ENCODE results near the gene CDPF1.

CDPF1 gene, protein sequence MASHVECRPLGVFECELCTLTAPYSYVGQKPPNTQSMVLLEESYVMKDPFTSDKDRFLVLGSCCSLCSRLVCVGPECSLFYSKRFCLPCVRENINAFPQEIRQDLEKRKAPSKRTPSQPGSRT
- total RNA-seq: 2.7 to 8.8 (median 4.6) reads per million in 9 experiments

DNA sequence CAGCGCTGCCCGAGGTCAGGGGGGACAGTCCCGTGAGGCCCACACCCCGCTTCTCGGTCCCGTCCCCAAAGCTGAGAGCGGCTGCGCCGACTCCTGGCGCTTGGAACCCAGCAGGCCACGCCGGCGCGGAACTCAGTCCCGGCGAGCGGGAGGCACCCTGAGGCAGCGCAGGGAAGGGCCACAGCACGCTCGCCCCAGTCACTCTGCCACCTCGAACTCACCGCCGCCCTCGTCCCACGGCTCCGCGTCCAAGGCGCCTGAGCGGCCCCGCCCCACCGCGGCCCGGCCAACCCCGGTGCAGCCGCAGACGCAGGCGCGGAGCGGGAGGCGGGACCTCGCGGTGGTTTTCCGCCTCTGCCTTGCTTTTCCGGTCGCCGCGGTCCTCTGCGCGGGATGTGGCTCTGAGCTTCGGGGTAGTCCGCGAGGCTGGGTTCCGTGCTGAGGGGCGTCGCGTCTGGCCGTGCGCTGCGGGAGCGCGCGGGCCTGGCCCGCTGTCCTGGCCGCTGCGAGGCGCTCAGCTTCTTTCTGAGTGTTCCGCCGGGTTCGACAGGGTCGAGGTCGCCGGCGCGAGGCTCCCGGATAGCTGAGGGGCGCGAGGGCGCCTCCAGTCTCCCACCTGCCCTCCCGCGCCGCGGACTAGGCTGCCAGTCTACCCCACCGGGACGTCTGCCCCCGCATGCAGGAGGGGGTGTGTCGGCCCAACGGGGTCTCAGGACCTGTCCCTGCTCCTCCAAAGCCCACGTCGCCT, at the start of gene CDPF1:
TSS of gene CDPF1 (minus strand) at position 259 of the 748 bp plus-strand sequence. CDS start 2,009 bp downstream, outside the sequence.
- H3K27me3 Mint-ChIP-seq: no peaks in the 10 kb centered on the region
- H3K9me3 Mint-ChIP-seq: no peaks in the 10 kb centered on the region
- H3K27ac Mint-ChIP-seq: peak within 1 kb of the TSS; percentile 62 to 66
- H3K4me3 Mint-ChIP-seq: peak within 1 kb of the TSS; percentile 79 to 80
- H3K4me1 Mint-ChIP-seq (ENCODE audit: low read depth in 2 of 2): peaks cover 29 to 36% of the 10 kb centered on the region in 2 donors
- peaks cover 1% of the 10 kb centered on the region for H3K36me3 Mint-ChIP-seq (ENCODE audit: insufficient read depth)
- DNase-seq: peak; percentile 89 to 92 (median 90)
- ATAC-seq (replicated peaks): peak; percentile 93

DNA sequence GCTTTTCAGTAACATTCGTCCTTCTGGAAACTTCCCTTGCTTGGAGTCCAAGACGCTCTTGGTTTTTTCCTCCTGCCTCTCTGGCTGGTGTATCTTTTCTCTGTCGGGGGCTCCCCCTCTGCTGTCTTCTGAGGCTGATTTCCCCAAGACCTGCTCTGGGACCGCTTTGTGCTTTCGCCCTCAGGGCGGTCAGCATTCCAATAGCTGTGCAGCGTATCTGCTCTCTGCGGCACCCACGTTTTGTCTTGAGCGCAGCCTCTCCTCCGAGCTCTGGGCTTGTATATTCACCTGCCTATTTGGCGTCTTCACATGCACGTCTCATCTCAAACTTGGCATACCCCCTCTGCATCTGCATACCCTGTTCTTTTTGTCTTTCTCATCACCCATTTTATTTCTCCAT, 49.0 kb upstream of the CDPF1 start:
- no peaks in the 10 kb centered on the region for H3K27me3 Mint-ChIP-seq
- no peak for ATAC-seq (replicated peaks)
- H3K36me3 Mint-ChIP-seq (ENCODE audit: insufficient read depth): peaks cover 18% of the 10 kb centered on the region
- H3K4me3 Mint-ChIP-seq: peak overlapping the region in 1 of 2 donors; percentile 9
- H3K27ac Mint-ChIP-seq: no peak overlapping the region
- DNase-seq: no peak
- H3K9me3 Mint-ChIP-seq: no peaks in the 10 kb centered on the region
- H3K4me1 Mint-ChIP-seq (ENCODE audit: low read depth in 2 of 2): peaks cover 17 to 25% of the 10 kb centered on the region in 2 donors

DNA sequence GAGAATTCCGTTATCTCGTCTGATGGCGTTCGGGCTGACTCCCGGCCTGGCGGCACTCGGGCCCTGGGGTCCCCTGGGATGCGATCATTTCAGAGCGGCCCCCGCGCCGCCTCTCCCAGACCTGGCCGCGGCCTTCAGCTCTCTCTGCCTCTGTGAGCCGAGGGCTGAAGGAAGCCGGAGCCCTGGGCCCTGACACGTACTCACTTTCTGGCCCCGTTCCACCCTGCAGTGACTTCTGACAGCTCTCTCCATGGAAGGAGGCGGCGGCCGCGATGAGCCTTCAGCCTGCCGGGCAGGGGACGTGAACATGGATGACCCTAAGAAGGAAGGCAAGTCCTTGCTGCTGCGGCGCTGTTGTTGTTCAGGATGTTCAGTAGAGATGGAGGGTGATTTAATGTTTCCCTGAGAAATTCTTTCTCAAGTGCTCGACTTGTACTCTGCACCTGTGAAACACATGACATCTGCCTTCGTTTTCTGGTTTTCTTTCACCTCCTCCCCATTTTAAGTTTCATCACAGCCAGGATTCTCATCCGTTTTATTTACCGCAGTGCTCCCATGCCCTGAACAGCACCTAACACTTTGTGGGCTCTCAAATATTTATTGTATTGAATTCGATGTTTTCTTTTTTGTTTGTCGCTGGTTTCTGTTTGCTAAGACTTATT, 47.2 kb upstream of the CDPF1 start:
- DNase-seq (no peak), ATAC-seq (replicated peaks) (no peak)
- H3K4me3 Mint-ChIP-seq: peak overlapping the region; percentile 95
- H3K36me3 Mint-ChIP-seq (ENCODE audit: insufficient read depth): peaks cover 30% of the 10 kb centered on the region
- H3K27me3 Mint-ChIP-seq: no peaks in the 10 kb centered on the region
- H3K27ac Mint-ChIP-seq: peak overlapping the region; percentile 17 to 98
- H3K4me1 Mint-ChIP-seq (ENCODE audit: low read depth in 2 of 2): peaks cover 26 to 35% of the 10 kb centered on the region in 2 donors
- H3K9me3 Mint-ChIP-seq: no peaks in the 10 kb centered on the region

DNA sequence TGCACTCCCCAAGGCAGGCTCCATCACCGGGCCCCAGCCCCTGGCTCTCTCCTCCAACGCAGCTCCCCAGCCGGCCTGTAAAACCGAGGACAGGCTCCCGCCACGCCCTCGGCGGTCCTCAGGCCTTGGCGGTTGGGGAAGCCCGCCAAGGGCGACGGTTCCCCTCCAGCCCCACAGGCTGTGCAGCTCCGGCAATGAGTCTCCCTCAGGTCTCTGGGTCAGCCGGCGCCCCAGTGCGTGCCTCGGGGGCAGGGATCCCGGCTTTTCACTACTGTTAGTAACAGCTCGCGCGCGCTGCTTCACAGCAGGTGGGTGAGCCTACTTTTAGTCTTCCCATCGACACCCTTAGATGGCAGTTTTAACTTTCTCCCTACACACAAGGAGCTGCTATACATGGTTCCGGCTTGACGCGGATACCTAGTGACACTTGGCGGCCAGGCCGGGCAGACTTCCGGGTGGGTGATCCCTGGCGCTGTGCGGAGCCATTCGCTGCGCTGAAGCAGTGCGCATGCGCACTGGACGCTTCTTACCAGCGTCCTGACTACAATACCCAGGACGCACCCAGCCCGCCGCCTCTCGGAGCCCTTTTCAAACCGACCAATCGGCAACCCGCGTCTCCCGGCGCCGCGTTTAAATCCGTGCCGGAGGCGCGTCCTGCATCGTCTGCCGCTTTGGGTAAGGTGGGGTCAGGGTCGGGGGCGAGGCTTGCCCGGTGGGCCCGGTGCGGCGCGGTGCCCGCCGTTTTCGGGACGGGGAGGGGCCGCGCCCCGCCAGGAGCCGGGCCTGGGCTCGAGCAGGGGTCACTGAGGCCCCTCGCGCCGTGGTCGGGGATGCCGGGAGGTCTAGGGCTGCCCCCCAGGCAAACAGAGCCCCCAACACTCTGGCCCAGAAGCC, 46.4 kb upstream of the CDPF1 start, which contains the start of gene GTSE1:
TSS of gene GTSE1 (plus strand) at position 614 of the 894 bp plus-strand sequence. CDS start 531 bp downstream, outside the sequence.
- DNase-seq: peak; percentile 94 to 96 (median 95)
- H3K27ac Mint-ChIP-seq: peak within 1 kb of the TSS; percentile 98
- H3K36me3 Mint-ChIP-seq (ENCODE audit: insufficient read depth): peaks cover 35% of the 10 kb centered on the region
- H3K9me3 Mint-ChIP-seq: no peaks in the 10 kb centered on the region
- no peaks in the 10 kb centered on the region for H3K27me3 Mint-ChIP-seq
- peak within 1 kb of the TSS; percentile 95 for H3K4me3 Mint-ChIP-seq
- H3K4me1 Mint-ChIP-seq (ENCODE audit: low read depth in 2 of 2): peaks cover 27 to 35% of the 10 kb centered on the region in 2 donors
- ATAC-seq (replicated peaks): peak; percentile 97

DNA sequence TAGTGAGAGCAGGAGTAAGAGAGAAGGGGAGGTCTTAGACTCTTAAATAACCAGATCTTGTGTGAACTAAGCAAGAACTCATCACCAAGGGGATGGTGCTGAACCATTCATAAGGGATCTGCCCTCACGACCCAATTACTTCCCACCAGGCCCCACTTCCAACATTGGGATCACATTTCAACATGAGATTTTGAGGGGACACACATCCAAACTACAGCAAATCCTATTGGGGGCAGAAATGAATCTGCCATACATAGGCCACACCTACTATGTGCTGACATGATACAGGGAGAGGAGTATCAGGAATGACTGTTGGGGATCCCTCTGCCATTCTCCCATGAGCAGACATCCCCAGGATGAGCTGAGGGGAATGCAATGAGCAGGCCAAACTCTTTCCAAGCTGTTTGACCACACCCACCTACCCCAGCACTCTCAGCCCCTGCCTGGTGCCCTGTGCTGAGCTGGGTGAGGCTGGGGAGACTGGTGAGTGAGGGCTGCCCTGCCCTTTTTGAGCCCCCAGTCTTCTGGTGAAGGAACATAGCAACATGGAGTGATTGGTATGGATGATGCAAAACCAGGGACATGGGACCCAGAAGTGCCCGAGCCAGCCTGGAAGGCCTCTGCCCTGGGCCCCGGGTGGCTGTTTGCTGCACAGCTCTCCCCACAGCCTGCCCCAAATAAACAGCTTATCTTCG, 45.3 kb upstream of the CDPF1 start:
- no peak for DNase-seq
- H3K4me1 Mint-ChIP-seq (ENCODE audit: low read depth in 2 of 2): peaks cover 33 to 43% of the 10 kb centered on the region in 2 donors
- no peaks in the 10 kb centered on the region for H3K27me3 Mint-ChIP-seq
- H3K9me3 Mint-ChIP-seq: no peaks in the 10 kb centered on the region
- H3K27ac Mint-ChIP-seq: peak overlapping the region in 1 of 2 donors; percentile 98
- no peak for ATAC-seq (replicated peaks)
- peak overlapping the region; percentile 95 for H3K4me3 Mint-ChIP-seq
- peaks cover 43% of the 10 kb centered on the region for H3K36me3 Mint-ChIP-seq (ENCODE audit: insufficient read depth)

DNA sequence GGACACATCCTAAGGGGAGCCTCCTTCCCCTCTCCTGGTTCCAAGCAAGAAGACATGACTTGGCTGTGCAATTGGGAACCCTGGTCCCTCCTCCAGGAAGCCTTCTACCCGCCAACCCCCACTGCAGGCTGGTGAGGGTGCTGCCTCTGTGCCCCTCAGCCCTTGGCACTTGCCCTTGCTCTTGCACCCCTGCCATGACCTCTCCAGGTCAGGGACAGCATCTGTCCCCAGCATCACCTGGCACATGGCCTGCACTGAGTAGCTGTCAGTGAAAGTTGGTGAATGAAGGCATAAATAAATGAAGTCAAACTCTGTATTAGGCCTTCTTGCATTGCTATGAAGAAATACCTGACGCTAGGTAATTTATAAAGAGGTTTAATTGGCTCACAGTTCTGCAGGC, 44.7 kb upstream of the CDPF1 start:
- DNase-seq (no peak), ATAC-seq (replicated peaks) (no peak)
- H3K4me3 Mint-ChIP-seq: peak overlapping the region; percentile 95
- H3K9me3 Mint-ChIP-seq: no peaks in the 10 kb centered on the region
- H3K4me1 Mint-ChIP-seq (ENCODE audit: low read depth in 2 of 2): peaks cover 37 to 50% of the 10 kb centered on the region in 2 donors
- peaks cover 50% of the 10 kb centered on the region for H3K36me3 Mint-ChIP-seq (ENCODE audit: insufficient read depth)
- no peaks in the 10 kb centered on the region for H3K27me3 Mint-ChIP-seq
- peak overlapping the region in 1 of 2 donors; percentile 98 for H3K27ac Mint-ChIP-seq

DNA sequence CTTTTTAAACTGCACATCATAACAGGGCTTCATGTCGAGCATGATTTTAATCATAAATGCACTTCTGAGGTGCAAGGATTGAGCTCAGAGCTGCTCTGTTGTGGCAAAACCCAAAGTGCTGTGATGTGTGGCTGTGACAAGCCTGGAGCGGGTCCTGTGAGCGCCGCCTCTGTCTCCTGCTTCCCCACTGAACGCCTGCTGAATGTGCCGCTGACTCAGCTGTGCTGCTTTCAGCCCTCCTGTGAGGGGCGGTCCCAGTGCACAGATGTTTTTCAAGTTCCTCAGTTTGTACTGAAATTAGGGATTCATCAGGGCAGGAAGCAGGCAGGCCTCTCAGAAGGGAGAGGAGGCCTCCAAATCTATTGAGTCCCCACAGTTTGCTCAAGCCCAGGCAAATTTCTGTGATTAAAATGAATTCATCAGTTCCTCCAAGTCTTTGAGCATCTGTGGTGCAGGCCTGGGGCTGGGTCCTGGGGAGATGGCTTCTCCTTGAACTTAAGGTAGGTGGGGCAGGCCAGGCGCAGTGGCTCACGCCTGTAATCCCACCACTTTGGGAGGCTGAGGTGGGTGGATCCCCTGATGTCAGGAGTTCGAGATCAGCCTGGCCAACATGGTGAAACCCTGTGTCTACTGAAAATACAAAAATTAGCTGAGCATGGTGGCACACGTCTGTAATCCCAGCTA, 43.6 kb upstream of the CDPF1 start:
- no peak for ATAC-seq (replicated peaks)
- H3K36me3 Mint-ChIP-seq (ENCODE audit: insufficient read depth): peaks cover 56% of the 10 kb centered on the region
- no peak for DNase-seq
- H3K9me3 Mint-ChIP-seq: no peaks in the 10 kb centered on the region
- peak overlapping the region; percentile 51 to 62 for H3K4me3 Mint-ChIP-seq
- H3K27ac Mint-ChIP-seq: peak overlapping the region; percentile 84 to 88
- no peaks in the 10 kb centered on the region for H3K27me3 Mint-ChIP-seq
- H3K4me1 Mint-ChIP-seq (ENCODE audit: low read depth in 2 of 2): peaks cover 44 to 60% of the 10 kb centered on the region in 2 donors

DNA sequence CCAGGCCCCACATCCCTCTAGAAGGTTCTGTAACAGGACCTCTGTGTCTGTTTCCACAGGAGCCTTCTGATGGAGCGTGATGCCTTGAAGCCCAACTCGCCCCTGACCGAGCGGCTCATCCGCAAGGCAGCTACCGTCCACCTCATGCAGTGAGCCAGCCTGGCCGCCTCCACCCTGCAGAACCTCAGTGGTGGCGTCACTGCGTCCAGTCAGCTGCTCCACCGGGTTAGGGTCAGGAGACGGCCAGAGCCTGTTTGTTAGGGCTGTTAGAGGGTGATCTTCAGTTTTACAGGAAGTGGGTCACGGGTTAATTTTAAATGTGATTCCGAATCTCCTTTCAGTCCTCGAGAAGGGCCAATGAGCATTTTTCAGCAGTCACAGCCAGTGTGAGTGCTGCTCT, 42.6 kb upstream of the CDPF1 start:
- DNase-seq (no peak), ATAC-seq (replicated peaks) (no peak)
- peaks cover 52 to 70% of the 10 kb centered on the region in 2 donors for H3K4me1 Mint-ChIP-seq (ENCODE audit: low read depth in 2 of 2)
- H3K9me3 Mint-ChIP-seq: no peaks in the 10 kb centered on the region
- H3K27ac Mint-ChIP-seq: peak overlapping the region; percentile 84 to 88
- H3K27me3 Mint-ChIP-seq: no peaks in the 10 kb centered on the region
- H3K4me3 Mint-ChIP-seq: peak overlapping the region in 1 of 2 donors; percentile 62
- peaks cover 61% of the 10 kb centered on the region for H3K36me3 Mint-ChIP-seq (ENCODE audit: insufficient read depth)

DNA sequence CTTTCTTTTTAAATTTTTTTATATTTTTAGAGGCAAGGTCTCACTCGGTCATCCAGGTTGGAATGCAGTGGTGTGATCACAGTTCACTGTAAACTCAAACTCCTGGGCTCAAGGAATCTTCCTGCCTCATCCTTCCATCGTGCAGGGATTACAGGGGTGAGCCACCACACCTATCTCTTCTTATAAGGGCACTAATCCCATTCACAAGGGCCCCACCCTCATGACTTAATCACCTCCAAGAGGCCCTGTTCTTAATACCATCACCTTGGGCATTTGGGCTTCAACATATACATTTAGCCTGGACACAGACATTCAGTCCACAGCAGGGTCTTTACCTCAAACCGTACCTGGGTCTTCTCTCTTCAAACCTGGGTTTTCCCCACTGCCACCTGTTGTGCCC, 42.1 kb upstream of the CDPF1 start:
- H3K4me1 Mint-ChIP-seq (ENCODE audit: low read depth in 2 of 2): peaks cover 56 to 70% of the 10 kb centered on the region in 2 donors
- H3K27ac Mint-ChIP-seq: peak overlapping the region; percentile 84 to 88

DNA sequence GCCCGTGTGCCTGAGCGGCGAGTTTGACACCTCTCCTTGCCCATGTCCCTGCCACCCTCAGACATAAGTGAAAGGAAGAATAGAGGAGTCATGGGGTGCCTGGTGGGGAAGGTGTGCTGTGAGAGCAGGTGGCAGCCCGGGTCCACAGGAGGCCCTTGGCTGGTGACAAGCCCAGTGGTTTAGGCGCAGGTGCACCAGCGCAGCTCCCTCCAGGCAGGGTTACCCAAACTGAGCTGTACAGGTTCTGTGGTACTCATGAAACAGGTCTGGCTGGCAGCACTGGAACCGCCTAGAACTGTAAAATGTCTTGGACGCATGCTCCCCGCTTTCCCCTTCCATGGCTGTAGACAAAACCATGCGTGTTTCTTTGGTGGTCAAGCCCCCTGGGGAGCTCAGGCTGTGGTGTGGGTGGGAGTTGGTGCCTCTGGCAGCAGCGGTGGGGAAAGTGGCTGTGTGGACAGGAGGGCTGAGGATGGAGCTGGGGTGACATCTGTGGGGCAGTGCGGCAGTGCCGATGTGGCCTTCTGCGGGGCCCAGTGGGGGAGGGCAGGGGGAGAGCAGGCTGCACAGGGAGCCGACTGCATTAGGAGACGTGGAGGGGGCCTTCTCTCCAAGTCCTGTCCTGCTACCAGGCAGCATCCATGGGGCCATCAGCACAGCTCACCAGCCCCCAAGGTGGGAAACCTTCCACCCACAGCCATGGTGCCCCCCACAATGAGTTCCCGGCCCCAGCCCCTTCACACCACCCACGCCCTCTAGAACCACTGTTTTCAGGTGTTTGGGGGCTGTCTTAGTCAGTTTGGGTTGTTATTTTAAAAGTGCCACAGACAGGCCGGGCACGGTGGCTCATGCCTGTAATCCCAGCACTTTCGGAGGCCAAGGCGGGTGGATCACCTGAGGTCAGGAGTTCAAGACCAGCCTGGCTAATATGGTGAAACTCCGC, 41.0 kb upstream of the CDPF1 start:
- DNase-seq (no peak), ATAC-seq (replicated peaks) (no peak)
- Mint-ChIP-seq H3K4me1 (ENCODE audit: low read depth in 2 of 2) (peaks cover 54 to 69% of the 10 kb centered on the region in 2 donors), H3K9me3 (no peaks in the 10 kb centered on the region), H3K4me3 (peak overlapping the region; percentile 79 to 80), H3K36me3 (ENCODE audit: insufficient read depth) (peaks cover 57% of the 10 kb centered on the region), H3K27ac (peak overlapping the region; percentile 97 to 99), H3K27me3 (no peaks in the 10 kb centered on the region)

More for the DNA sequence above, 42.1 kb upstream of the CDPF1 start:
- no peak for DNase-seq
- ATAC-seq (replicated peaks): no peak
- H3K36me3 Mint-ChIP-seq (ENCODE audit: insufficient read depth): peaks cover 66% of the 10 kb centered on the region
- no peaks in the 10 kb centered on the region for H3K9me3 Mint-ChIP-seq
- H3K27me3 Mint-ChIP-seq: no peaks in the 10 kb centered on the region
- peak overlapping the region in 1 of 2 donors; percentile 62 for H3K4me3 Mint-ChIP-seq
